K562 (cell line): ENCODE results near the gene LAMA2. TPM values are rescaled to one million over a fixed set of nuclear protein-coding genes. Genes with fewer than 3 reads are reported as not detected.

Experiments
- BRCA1 ChIP-seq, 2 experiments: fragments of 450-650 bp in 1 of 2; sonication (generic) in 1 of 2; formaldehyde crosslinking in 1 of 2; IDR thresholded peaks; 2 replicates each; pipeline versions ENCODE4 v1.5.0 to v1.6.1; 2017 to 2020; ENCODE audit warnings: mild to moderate bottlenecking in 1 of 2, missing genetic modification reagents in 1 of 2
- EGR1 ChIP-seq: fragments of 450-650 bp; conservative IDR thresholded peaks from 2 replicates; pipeline ENCODE4 v1.6.1; 2017; ENCODE audit warnings: mild to moderate bottlenecking
- EZH2 ChIP-seq: IDR thresholded peaks from 2 replicates; pipeline ENCODE4 v1.6.1; 2012; ENCODE audit warnings: low read depth, mild to moderate bottlenecking, inconsistent platforms, low read length, borderline replicate concordance
- NELFE ChIP-seq: IDR thresholded peaks from 2 replicates; pipeline ENCODE4 v1.6.1; 2011; ENCODE audit warnings: mild to moderate bottlenecking; ENCODE audit not compliant: insufficient read depth, insufficient read length
- SRSF1 ChIP-seq: fragments of 200-400 bp; formaldehyde crosslinking; IDR thresholded peaks from 2 replicates; pipeline ENCODE4 v1.6.1; 2017; ENCODE audit warnings: mild to moderate bottlenecking, low read depth, low read length, moderate library complexity
- TCF7 ChIP-seq: sonication (generic); IDR thresholded peaks from 2 replicates; pipeline ENCODE4 v1.6.1; 2016; ENCODE audit warnings: antibody characterized with exemption, borderline replicate concordance
- TSHZ1 ChIP-seq: fragments of 250-450 bp; sonication (Bioruptor Pico); IDR thresholded peaks from 2 replicates; pipeline ENCODE4 v1.4.0; 2020; ENCODE audit warnings: mild to moderate bottlenecking, moderate library complexity
- ZBTB1 ChIP-seq: sonication (generic); formaldehyde crosslinking; IDR thresholded peaks from 2 replicates; pipeline ENCODE4 v1.8.1; 2023; ENCODE audit warnings: missing genetic modification reagents, low read depth, mild to moderate bottlenecking, borderline replicate concordance
- ZBTB40 ChIP-seq, 2 experiments: fragments of 450-650 bp in 1 of 2; sonication (generic) in 1 of 2; formaldehyde crosslinking in 1 of 2; IDR thresholded peaks; 2 replicates each; pipeline versions ENCODE4 v1.7.1 to v1.9.0; 2016 to 2022; ENCODE audit warnings: inconsistent platforms in 1 of 2, mild to moderate bottlenecking in 1 of 2, missing genetic modification reagents in 1 of 2
- ZBTB5 ChIP-seq: fragments of 450-650 bp; IDR thresholded peaks from 2 replicates; pipeline ENCODE4 v1.6.1; 2017; ENCODE audit warnings: antibody characterized with exemption
- ZBTB8A ChIP-seq: fragments of 450-650 bp; IDR thresholded peaks from 2 replicates; pipeline ENCODE4 v1.6.1; 2018; ENCODE audit warnings: mild to moderate bottlenecking, moderate library complexity; ENCODE audit not compliant: partially characterized antibody
- ZNF76 ChIP-seq: fragments of 250-450 bp; sonication (Bioruptor Pico); IDR thresholded peaks from 2 replicates; pipeline ENCODE4 v1.4.0; 2020; ENCODE audit warnings: mild to moderate bottlenecking, moderate library complexity, borderline replicate concordance
- polyA plus RNA-seq, 8 experiments: library from polyadenylated mRNA; depleted of rRNA in 4 of 8; stranded (reverse) in 5 of 8; unstranded in 3 of 8; fragments of >200 nt; fragmentation: Nextera tagmentation in 2 of 8; fragmentation: Illumina TruSeq in 1 of 8; extraction: Ambion mirVana in 2 of 8; extraction: Trizol in 1 of 8; gene quantifications; 2 replicates each; pipeline versions ENCODE4 v1.2.1 to v1.2.3, GENCODE V29; 2011 to 2014; ENCODE audit warnings: inconsistent platforms in 1 of 8, missing spikeins in 1 of 8
- total RNA-seq, 7 experiments: library from RNA; depleted of rRNA in 6 of 7; stranded (reverse); fragments of >200 nt in 6 of 7; fragmentation: Illumina TruSeq in 2 of 7; extraction: Trizol in 2 of 7; gene quantifications; 2 replicates each; pipeline versions ENCODE4 v1.2.1 to v1.2.3, GENCODE V29; 2011 to 2021; ENCODE audit warnings: low replicate concordance in 1 of 7

The LAMA2 gene
- total and polyA plus RNA-seq, 9 of the 15 experiments (the other 6 are each of a cell fraction or from before 2014, with no cell fraction given) = 0.04 to 1.5 (median 0.36) TPM

GRCh38 chr6:129009851-129010250, 126.9 kb downstream of the LAMA2 start (continued):
- TF ChIP-seq TSHZ1 = no peak
- no peak for TF ChIP-seq SRSF1
- TF ChIP-seq TCF7 = no peak
- no peak for TF ChIP-seq EGR1
- no peak for TF ChIP-seq BRCA1 (IDR thresholded peaks at IDR 0.05)
- no peak for TF ChIP-seq BRCA1 (CRISPR knock-in tag; IDR thresholded peaks at IDR 0.05)
- TF ChIP-seq EZH2 = no peak
- no peak for TF ChIP-seq ZNF76 (CRISPR knock-in tag)
- TF ChIP-seq ZBTB1 (CRISPR knock-in tag) = no peak
- TF ChIP-seq ZBTB5 = no peak
- no peak for TF ChIP-seq NELFE
- no peak for TF ChIP-seq ZBTB8A
- TF ChIP-seq ZBTB40 (IDR thresholded peaks at IDR 0.05) = no peak
- no peak for TF ChIP-seq ZBTB40 (CRISPR knock-in tag; IDR thresholded peaks at IDR 0.05)
